WI38 (cell line): ENCODE measurements around the gene SCAPER.
"Not testable (repeated sequence)": the region's sequence is repeated elsewhere in the genome, so short reads cannot be mapped to it uniquely, and the experiment has no call there.

Experiments
- H3K4me3 ChIP-seq: 2 replicates; pipeline ENCODE4 v1.5.1; 2011; ENCODE audit warnings: low read depth, mild to moderate bottlenecking, control low read depth, low read length
- TF ChIP-seq, protein P1 (sequence below): IDR thresholded peaks from 2 replicates; pipeline ENCODE4 v1.5.1; 2012; ENCODE audit warnings: low read depth, mild to moderate bottlenecking, control low read depth, low read length

SCAPER gene

DNA sequence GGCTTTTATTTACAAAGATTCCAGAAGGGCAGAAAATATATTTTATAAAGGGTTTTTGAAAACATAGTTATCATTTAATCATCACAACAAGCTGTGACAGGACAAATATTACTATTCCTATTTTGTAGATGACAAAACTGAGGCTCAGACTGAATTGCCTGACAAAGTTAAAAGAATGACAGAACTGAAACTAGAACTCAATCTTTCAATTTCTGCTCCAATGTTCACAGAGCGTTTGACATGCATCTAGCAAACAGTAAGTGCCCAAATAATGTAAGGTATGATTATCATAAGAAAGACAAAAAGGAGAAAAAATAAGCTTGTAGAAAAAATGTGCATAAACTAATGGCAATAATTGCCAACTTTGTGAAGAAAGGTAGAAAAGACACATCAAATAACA is 61.9 kb downstream of the SCAPER start:
- TF ChIP-seq, protein P1, sequence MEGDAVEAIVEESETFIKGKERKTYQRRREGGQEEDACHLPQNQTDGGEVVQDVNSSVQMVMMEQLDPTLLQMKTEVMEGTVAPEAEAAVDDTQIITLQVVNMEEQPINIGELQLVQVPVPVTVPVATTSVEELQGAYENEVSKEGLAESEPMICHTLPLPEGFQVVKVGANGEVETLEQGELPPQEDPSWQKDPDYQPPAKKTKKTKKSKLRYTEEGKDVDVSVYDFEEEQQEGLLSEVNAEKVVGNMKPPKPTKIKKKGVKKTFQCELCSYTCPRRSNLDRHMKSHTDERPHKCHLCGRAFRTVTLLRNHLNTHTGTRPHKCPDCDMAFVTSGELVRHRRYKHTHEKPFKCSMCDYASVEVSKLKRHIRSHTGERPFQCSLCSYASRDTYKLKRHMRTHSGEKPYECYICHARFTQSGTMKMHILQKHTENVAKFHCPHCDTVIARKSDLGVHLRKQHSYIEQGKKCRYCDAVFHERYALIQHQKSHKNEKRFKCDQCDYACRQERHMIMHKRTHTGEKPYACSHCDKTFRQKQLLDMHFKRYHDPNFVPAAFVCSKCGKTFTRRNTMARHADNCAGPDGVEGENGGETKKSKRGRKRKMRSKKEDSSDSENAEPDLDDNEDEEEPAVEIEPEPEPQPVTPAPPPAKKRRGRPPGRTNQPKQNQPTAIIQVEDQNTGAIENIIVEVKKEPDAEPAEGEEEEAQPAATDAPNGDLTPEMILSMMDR = no peak
- H3K4me3 ChIP-seq = no peak overlapping the region

DNA sequence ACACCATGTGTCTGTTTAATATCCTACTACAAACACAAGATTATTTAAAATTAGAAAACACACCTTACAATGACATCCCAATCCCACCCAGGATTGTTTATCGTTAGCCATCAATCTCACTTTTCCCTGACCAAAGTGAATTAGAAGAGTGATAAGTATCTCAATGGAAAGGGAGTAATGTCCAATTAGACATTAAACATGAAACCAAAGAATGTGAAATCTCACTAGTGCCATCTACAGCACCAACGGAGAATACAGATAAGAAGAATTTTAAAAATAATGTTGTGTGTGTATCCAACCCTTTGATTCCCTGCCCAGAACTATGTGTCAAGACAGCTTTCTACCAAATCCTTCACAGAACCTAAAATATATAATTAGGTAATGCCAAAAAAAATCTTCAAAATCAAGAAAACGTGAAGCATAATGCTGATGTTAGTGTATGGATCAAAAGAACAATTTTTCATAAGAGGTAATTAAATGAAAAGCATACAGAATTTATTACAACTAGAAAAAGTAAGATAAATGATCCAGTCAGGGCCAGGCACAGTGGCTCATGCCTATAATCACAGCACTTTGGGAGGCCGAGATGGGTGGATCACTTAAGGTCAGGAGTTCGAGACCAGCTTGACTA is 64.2 kb downstream of the SCAPER start:
- TF ChIP-seq, protein P1 = peak; percentile 25; the same call in 1 of the 2 replicates
- H3K4me3 ChIP-seq = no peak overlapping the region

DNA sequence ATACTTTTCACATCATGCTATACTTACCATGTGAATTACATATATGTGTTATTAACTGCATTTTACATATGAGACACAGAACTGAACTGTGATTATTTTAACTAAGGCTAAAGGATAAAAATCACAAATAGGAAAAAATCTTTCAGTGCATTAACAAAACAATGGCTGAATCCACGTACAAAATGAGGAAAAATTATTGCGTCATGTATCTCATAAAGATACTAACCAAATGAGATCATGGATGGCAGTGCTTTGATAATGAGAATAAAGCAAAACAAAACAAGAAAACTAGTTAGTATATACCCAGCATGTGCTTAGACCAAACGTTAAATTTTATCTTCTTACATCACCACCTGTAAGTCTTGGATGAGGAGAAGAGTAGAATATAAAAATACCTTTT is 66.0 kb downstream of the SCAPER start:
- no peak overlapping the region for H3K4me3 ChIP-seq
- TF ChIP-seq, protein P1 = no peak

DNA sequence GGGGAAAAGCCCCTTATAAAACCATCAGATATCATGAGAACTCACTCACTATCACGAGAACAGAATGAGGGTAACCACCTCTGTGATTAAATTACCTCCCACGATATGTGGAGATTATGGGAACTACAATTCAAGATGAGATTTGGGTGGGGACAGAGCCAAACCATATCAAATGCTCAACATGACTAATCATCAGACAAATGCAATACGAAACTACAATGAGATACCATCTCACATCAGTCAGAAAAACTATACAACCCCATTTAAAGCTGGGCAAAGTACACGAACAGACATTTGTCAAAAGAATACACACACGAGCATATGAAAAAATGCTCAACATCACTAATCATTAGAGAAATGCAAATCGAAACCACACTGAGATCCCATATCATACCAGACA is 67.7 kb downstream of the SCAPER start:
- TF ChIP-seq, protein P1 = no peak
- no peak overlapping the region for H3K4me3 ChIP-seq

DNA sequence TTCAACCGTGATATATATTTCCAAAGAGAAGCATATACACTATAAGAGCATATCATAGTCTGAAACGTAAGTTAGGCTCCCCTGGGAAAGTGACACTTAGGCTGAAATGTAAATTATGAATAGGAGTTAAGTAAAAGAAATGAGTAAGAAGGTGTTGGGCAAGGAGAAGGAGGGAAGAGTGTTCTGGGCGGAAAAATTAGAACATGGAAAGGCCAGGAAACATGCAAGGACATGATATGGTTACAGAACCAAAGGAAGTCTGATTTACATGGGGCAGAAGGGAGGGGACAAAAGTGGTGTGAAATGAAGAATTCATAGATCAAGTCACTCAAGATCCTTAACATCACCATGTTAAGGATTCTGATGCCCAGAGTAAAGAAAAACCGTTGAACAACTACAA is 75.2 kb downstream of the SCAPER start:
- TF ChIP-seq, protein P1 = no peak
- H3K4me3 ChIP-seq = no peak overlapping the region

DNA sequence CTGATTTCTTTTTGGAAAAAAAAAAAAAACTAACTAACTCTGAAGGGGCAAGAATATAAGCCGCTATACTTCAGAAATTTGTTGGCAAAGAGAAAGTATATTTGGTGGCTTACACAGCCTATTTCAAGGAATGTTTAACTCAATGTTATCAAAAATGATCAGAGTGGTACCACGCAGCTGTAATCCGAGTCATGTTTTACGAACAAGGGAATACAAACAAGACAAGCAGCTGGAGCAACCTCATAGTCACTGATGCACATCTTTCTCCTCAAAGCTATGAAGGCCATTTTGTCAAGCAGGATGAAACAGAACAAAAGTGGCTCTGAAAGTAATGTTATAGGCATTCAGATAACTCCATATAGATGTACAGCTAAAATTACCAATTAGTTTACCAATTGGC is 81.2 kb downstream of the SCAPER start:
- TF ChIP-seq, protein P1 = no peak
- no peak overlapping the region for H3K4me3 ChIP-seq

DNA sequence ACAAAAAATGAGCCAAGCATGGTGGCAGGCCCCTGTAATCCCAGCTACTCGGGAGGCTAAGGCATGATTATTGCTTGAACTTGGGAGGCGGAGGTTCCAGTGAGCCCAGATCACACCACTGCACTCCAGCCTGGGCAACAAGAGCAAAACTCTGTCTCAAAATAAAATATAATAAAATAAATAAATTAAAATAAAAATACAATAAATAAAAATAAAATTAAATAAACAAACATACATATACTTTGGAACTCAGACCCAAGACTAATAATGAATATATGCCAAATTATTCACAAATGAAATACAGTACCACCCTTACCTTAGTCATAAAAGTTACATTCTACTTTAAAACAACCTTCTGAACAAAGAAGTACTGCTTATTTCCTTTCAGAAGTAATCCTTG is 81.8 kb downstream of the SCAPER start:
- H3K4me3 ChIP-seq = no peak overlapping the region
- TF ChIP-seq, protein P1 = no peak

DNA sequence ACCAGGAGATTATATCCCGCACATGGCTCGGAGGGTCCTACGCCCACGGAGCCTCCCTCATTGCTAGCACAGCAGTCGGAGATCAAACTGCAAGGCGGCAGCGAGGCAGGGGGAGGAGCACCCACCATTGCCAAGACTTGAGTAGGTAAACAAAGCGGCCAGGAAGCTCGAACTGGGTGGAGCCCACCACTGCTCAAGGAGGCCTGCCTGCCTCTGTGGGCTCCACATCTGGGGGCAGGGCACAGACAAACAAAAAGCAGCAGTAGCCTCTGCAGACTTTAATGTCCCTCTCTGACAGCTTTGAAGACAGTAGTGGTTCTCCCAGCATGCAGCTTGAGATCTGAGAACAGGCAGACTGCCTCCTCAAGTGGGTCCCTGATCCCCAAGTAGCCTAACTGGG is 86.2 kb downstream of the SCAPER start:
- not testable (repeated sequence) for H3K4me3 ChIP-seq
